Measurements from ENCODE around the gene SELENOF.

DNA sequence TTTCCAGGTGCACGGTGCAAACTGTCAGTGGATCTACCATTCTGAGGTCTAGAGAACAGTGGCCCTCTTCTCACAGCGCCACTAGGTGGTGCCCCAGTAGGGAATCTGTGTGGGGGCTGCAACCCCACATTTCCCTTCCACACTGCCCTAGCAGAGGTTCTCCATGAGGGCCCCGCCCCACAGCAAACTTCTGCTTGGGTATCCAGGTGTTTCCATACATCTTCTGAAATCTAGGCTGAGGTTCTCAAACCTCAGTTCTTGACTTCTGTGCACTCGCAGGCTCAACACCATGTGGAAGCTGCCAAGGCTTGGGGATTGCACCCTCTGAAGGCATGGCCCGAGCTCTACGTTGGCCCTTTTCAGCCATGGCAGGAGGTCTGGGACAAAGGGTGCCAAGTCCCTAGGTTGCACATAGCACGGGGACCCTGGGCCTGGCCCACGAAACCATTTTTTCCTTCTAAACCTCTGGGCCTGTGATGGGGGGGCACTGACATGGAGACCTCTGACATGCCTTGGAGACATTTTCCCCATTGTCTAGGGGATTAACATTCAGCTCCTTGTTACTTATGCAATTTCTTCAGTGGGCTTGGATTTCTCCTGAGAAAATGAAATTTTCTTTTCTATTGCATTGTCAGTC lies 10.5 kb upstream of the SELENOF start:
- TF ChIP-seq EZH2 (IDR thresholded peaks at IDR 0.05; ENCODE audit: low read length, missing control alignments) = no peak
- TF ChIP-seq, protein P1, sequence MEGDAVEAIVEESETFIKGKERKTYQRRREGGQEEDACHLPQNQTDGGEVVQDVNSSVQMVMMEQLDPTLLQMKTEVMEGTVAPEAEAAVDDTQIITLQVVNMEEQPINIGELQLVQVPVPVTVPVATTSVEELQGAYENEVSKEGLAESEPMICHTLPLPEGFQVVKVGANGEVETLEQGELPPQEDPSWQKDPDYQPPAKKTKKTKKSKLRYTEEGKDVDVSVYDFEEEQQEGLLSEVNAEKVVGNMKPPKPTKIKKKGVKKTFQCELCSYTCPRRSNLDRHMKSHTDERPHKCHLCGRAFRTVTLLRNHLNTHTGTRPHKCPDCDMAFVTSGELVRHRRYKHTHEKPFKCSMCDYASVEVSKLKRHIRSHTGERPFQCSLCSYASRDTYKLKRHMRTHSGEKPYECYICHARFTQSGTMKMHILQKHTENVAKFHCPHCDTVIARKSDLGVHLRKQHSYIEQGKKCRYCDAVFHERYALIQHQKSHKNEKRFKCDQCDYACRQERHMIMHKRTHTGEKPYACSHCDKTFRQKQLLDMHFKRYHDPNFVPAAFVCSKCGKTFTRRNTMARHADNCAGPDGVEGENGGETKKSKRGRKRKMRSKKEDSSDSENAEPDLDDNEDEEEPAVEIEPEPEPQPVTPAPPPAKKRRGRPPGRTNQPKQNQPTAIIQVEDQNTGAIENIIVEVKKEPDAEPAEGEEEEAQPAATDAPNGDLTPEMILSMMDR (conservative IDR thresholded peaks at IDR 0.05 in 1 of 2, IDR thresholded peaks at IDR 0.05 in 1 of 2; ENCODE audit: low read depth in 1 of 2, low read length in 2 of 2) = no peak

Data from fibroblast of lung (primary cell).